CD4-positive, alpha-beta T cell treated with Interleukin-4 for 4 hours (primary cell): ENCODE measurements around the gene CASP6.

ENCODE experiments used
- DNase-seq: peaks from one replicate; pipeline ENCODE4 v3.0.0-alpha.2; 2020

CASP6 gene

DNA sequence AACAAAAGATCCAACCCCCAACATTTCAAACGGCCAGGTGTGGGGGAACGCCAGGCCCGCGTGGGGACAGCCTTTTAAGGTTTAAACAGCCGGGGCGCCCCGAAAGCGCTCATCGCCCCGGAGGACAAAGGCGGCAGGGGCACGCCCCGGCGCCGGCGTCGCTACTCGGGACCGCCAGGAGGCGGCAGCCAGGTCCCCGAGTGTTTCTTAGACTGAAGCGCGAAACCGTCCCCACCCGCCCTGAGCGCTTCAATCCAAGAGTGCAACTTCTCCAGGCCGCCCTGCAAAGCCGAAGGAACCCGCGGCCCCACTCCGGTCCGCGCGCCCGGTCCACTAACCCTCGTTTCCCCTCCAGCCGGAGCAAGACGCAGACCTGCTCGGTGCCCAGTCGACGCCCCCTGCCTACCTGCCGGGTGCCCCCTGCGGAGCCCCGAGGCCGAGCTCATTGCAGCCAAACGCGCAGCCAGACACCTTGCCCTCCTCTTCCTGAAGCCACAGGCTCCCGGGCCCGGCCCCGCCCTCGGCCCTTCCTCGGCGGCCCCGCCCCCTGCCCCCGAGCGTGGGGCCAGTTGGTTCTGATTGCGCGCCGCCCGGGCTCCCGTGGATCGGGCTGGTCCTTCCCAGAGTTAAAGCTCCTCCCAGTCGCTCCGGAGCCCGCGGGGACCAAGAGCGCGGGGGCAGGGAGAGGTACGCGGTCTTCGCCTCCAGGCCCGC lies at the start of gene CASP6:
Gene CASP6, minus strand, starts transcription at position 496 of the 714 bp plus-strand sequence. Its CDS starts 50 bp downstream, at position 446.
- peak; percentile 75 for DNase-seq

DNA sequence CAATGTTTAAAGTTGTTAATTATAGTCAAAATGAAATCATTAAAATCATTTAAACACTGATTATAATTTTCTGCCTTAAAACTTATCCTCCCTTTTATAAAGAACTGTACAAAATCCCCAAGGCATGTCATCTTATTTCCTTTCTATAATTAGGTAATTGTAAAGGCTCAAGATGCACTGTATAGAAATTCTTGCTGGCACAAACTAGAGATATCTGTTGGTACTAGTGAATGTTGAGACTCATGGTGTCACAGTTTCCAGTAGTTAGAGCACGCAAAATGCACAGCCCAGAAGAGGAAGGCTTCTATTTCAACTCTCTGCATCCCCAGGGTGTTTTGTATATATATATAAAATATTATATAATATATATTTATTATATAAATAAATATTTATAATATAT lies 49.3 kb upstream of the CASP6 start:
- DNase-seq = no peak

DNA sequence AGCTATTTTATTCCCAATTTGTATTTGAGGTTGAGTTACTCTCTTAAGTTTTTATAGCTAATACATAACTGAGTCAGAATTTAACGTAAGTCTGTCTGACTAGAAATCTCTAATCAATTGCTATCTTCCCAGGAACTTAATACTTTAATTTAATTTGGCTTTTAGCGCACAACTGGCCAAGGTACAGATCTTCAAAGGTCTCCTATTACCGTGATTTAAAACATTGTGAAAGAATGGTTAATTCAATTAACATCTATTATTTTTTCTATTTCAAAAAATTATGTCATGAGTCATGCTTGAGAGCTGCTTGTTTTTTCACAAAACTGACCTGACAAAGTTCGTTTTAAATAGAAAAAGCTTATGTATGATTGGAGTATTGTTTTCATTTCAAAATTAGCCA lies 48.6 kb upstream of the CASP6 start:
- DNase-seq = no peak

DNA sequence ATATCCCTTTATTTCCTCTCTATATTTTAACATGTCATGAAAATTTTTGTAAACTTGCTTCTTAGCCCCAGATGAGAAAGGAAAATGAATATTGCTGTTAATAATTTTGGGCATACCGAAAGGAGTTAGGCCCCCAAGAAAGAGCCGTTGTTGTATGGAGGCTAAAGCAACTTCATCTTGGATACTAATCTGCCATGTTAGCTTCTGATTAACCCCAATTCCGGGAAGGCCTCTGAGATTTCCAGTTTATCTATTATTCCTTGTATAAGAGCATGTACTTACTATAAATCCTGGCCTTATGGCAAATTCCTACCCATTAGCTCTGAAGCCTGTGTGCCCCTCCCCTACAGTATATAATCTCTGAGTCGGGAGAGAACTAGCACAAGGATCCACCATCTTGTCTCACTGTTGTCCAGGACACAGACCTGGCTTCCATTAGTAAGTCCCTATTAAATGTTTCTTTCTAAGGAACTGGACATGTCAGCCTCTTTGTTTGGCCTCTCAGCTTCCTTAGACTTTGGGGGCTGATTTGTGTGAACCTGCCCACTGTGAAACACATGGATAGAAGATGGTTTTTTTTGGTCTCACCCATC lies 47.5 kb upstream of the CASP6 start:
- DNase-seq = no peak

DNA sequence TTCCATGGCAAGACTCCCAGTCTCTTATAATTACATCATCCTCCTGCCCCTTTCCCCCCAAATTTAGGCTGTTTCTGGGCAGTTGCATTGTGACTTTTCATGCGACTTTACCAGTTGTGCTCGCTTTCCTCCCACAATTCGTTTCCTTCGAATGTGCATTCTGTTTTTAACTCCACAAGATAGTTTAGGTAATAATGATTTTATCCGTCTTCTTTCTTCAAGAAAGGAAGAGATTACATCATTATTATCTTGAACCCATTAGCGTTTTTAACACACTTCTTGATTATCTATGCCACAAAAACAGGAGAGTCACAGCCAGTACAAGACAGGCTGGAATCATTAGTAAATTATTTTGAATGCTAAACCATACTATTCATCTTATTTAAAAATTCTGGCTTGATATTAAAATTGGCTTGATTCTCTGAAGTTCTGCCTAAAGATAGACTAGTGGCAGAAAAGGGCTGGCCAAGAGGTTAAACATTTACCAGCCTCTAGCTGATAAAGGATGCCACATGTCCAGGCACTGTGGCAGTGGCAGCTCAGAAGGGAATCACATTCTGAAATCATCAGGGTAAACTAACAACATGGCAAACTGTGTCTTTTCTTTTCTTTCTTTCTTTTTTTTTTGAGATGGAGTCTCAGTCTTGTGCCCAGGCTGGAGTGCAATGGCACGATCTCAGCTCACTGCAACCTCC lies 46.3 kb upstream of the CASP6 start:
- DNase-seq = no peak

DNA sequence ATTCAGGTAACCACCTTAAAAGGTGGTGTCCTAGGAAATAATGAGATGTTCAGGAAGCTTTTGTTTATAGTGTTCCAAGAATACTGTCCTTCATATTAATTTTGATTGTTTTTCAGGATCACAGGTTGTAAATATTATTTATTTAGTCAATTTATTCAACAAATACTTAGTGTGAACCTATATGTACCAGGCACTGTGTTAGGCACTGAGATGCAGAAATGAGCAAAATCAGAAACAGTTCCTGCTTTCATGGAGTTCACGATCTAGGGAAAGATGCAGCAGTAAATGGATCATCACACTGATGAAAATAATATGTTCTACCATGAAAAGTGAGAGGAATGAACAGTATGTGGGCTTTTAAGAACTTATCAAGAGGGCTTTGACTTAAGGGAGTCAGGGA lies 44.9 kb upstream of the CASP6 start:
- no peak for DNase-seq

DNA sequence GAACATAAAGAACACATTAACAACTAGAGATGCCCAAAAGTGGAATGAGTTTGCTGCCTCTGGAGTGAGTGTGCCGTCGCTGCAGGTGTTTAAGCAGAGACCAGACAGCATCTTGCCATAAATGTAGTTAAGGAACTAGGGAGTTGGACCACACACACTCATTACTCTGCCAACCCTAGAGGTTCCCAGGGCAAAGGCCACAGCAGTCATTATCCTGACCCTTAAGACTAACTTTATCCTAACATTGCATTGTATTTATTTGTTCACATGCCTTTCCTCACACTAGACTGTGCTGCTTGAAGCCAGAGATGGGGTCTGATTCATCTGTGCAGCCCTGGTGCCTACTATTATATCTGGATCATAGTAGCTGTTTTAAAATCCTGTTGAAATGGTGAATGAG lies 43.5 kb upstream of the CASP6 start:
- DNase-seq = no peak

DNA sequence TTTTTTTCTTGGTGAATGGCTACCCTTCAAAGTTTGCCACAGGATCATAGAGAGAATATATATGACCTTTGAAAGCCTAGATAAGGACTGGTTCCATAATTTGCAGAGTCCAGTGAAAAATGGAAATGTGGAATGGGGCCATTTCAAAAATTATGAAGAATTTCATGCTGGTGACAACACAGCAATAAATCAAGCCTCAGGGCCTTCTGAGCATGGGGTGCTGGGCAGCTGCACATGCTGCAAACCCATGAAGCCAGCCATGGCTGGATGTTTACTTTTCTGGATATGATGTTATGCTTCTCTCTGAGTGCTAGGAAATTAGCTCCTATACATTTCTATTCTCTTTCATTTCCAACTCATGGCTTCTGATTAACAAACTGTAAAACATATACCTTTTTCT lies 42.6 kb upstream of the CASP6 start:
- no peak for DNase-seq

DNA sequence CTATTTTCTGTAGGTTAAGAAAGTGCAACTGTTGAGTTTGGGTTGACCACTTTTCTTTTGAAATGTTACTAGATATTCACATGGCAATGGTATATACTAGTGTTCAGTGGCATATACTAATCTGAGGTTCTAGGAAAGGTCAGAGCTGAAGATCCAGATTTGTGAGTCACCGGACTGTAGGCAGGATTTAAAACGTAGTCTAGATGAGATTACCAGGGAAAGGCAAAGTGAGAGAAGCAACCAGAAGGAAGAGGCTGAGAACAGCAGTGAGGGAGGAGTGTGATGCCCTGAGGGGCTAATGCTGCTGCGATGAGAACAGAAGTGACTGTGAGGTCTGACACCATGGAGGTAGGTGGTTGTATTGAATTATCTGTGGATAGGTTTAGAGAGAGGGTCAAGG lies 36.3 kb upstream of the CASP6 start:
- DNase-seq = no peak

DNA sequence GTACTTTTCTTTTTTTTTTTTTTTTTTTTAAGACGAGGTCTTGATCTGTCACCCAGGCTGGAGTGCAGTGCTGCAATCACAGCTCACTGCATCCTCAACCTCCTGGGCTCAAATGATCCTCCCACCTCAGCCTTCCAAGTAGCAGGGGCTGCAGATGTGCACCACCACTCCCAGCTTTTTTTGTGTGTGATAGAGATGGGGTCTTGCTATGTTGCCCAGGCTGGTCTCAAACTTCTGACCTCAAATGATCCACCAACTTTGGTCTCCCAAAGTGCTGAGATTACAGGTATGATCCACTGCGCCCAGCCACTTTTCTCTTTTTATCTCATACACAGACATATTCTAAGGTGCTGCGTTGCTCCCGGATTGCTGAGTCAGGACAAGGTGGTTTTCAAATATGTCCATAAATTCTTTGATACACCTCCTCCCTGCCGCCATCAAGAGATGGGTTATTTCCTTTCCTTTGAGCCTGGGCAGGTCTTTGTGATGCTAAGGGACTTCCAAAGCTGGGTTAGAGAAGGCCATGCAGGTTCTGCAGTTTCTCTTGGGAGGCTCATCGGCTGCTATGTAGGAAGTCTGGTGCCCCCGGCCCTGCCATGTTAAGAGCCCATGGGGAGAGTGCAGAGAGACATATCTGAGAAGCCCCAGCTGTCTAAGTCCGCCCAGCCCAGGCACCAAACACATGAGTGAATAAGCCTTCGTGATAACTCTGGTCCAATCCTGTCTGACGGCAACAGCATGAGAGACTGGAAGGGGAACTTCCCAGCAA lies 35.0 kb upstream of the CASP6 start:
- DNase-seq = no peak

DNA sequence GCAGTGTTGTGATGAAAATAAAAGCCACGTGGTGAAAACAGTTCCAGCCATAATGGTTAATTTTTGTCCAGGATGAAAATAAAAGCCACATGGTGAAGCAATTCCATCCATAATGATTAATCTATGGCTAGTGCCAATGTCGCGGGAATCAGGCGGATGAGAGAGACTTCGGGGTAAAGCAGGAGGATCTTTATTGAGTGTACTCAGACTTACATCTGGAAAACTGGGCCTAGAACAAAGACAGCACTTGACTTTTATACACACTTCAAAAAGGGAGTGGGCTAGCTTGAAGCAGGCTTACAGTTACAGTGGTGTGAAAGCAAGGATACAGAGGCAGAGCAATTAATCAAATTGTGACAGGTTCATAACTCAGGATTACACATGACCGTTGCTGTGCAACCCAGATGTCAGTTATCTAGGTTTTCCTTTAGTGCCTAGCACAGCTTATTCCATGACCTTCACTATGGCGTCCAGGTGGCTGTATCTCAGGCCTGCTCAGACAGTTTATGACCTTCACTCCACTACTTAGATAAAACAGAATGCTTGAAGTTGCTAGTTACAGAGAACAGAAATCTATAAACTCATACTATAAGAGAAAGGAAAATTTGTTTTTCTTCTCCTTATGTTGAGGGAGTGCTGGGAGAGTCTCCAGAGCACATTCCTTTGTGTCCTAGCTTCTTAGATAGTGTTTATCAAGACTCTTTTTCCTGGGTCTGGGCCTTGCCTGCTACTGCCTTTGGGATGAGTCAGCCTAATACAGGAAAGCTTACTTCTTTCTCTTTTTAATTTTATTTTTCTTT lies 32.5 kb upstream of the CASP6 start:
- DNase-seq = no peak

DNA sequence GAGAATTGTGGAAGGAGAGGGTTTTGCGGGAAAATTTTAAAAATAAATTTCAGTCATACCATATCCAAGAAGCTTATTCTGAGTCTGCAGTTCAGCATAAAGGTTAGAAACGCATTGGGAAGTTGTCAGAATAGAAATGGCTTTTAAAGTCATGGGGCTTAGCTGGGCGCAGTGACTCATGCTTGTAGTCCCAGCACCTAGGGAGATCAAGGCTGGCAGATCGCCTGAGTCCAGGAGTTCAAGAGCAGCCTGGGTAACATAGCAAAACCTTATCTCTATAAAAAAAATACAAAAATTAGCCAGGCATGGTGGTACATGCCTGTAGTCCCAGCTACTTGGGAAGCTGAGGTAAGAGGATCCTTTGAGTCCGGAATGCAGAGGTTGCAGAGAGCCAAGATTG lies 30.5 kb upstream of the CASP6 start:
- DNase-seq = no peak

DNA sequence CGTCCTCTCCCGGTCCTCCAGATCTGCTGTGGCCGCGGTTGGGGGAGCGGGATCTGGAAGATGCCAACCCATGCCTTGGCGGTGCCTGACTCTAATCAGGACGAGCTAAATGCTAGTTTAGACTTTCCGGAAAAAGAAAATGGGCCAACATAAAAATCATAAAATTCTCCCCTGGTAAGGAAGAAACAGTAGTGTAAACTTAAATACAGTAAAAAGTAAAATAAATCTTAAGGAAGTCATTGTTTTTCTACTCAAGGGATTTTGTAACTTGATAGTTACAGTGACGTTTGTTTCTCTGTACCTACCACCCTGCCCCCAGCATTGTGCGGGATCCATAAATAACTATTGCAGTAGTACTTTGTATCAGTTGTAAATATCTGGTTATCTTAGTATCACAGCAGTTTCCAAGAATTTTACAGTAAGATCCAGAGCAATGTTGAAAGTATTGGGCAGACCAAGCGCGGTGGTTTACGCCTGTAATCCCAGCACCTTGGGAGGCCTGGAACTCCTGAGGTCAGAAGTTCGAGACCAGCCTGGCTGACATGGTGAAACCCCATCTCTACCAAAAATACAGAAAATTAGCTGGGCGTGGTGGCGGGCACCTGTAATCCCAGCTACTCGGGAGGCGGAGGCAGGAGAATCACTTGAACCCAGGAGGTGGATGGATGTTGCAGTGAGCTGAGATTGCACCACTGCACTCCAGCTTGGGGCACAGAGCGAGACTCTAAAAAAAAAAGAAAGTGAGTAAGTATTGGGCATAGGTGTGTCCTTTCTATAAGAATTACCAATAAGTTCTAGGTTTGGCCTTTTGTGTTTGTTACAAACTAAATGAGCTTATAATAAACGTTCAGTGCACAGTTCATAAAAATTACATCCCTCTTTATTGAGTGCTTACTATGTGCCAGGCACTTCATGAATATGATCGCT lies 27.6 kb upstream of the CASP6 start:
- no peak for DNase-seq

DNA sequence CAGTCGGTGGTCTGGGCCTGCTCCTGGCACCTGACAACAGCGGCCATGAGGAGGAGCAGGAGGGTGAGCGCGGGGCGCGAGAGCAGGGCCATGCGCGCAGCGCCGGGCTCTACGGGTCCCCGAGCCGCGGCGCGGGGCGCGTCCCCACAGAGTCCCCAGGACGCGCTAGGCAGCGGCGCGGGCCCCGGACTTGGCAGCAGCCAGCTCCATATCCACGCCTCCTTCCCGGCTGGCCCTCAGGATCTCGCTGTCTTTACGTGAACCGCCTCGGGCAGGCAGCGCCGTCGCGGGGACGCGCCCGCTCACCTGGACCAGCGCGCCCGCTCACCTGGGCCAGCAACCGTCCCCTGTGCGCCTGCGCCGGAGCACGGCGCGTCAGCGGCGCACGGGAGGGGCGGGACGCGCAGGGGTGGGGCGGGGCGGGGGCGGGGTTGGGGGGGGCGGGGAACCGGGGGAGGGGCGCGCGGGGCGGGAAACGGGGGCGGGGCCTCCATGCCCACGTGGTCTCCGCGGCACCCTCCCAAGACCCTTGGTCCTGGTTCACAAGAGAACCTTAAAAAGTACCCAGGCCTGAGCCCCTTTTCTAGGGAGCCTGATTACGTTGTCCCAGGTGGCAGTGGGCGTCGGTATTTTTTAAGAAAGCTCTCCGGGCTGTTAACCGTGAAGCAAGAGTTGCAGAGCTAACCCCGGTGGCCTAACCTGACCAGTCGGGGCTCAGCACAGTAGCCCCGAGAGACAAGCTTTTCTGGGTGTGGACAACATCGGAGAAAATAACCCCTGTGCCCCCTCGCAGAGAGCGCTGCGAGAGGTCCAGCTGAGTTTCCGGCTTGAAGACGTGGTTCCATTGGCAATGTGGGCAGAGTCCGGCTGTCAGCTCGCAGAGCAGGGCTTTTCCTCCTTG lies 26.7 kb upstream of the CASP6 start, which contains the start of gene PLA2G12A:
Gene PLA2G12A, minus strand, starts transcription at position 353 of the 901 bp plus-strand sequence. Its CDS starts 261 bp downstream, at position 92.
- peak; percentile 77 for DNase-seq

DNA sequence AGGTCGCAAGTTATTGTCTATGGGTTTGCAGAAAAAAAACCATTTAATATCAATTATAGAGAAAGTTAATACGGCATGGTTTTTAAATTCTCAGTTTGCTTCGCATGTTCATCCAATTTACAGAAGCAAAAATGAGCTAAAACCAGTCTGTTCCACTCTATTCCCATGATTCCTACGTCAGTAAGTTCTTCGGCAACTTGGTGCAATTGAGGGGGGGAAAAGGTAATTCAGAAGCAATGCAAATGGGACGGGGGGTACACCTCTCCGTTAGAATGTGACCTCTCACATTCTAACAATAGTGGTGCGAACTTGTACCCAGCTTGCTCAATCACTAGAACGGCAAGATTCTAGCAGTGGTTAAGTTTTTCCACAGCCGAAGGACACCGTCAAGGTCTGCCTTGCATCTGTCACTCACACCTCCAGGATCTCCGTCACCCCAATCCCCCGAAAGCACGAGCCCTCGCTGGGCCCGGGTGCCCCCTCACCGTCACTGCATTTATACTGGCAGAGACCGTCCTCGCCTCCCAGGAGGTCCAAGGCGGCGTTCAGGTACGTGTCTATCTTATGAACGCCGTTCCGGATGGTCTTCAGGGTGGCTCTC lies 26.0 kb upstream of the CASP6 start:
- no peak for DNase-seq

DNA sequence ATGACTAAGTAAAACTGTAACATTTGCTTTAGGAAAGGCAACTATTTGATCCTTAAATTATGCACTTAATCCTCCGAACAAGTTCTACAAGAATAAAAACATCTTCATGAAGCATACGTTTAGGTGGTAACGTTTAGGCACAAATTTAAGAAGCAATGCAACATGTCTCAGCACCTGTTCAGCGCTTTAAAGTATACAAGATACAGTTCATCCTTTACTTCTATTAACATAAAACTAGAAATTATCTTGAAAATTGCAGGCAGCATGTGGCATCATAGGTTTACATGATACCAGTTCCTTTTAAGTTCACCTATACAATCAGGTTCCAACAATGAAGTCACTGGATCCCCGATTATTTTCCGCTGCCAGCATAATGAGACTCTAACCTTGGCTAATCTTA lies 25.1 kb upstream of the CASP6 start:
- no peak for DNase-seq

DNA sequence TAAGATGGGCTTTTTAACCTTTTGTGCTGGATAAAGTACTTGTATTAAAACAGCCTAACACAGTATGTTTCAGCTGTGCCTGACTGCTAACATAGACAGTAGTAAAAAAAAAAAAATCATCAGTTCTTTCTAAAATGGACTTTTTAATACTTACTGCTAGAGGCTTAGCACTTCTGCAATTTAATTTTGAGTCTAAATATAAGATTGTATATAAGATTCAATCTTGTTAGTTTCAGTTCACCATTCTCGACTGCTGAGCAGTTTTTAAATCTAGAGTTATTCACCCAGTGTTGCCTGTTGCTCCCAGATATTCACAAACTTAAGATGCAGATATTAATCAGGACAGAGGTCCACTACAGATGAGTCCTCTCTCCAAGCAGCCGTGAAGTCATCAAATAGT lies 19.9 kb upstream of the CASP6 start:
- DNase-seq = no peak

DNA sequence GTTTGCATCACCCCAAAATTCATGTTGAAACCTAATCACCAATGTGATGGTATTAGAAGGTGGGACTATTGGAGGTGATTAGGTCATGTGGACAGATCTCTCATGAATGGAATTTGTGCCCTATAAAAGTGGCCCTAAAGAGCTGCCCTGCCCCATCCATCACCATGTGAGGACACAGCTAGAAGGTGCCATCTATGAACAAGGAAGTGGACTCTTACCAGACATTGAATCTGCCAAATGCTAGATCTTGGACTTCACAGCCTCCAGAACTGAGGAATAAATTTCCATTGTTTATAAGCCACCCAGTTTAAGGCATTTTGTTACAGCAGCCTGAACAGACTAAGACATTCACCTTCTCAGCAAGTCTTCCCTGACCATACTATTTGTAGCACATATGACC lies 19.1 kb upstream of the CASP6 start:
- DNase-seq = no peak

DNA sequence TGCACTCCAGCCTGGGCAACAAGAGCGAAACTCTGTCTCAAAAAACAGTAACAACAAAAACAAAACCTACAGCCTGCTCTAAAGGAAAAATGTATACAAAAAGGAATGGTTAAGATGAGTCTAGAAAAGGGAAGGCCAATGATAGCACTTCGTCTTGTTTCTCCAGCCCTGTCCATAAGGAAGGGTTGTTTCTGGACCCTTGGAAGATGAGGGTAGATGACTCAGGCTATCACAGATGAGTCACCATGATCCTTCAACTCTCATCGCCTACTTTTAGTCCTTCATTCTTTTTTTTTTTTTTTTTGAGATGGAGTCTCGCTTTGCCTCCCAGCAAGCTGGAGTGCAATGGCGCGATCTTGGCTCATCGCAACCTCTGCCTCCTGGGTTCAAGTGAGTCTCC lies 17.8 kb upstream of the CASP6 start:
- no peak for DNase-seq

DNA sequence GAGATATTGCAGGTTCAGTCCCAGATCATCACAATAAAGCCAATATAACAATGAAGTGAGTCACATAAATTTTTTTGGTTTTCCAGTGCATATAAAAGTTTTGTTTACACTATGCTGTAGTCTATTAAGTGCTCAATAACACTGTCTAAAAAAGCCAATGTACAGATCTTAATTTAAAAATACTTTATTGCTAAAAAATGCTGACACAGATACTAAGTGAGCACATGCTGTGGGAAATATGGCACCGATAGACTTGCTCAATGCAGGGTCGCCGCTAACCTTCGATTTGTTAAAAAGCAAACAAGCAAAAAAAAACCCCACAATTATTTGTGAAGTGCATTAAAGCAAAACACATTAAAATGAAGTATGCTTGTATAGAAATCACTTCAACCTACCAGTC lies 16.4 kb upstream of the CASP6 start:
- no peak for DNase-seq
